Panc1 (cell line): ENCODE results near the gene NIPBL. TPM values are rescaled to one million over a fixed set of nuclear protein-coding genes. Genes with fewer than 3 reads are reported as not detected.

ENCODE experiments used
- ATAC-seq: fragments of 200-7000 bp; cut with Tn5 transposase; 2 replicates; pipeline ENCODE4 v1.9.1; 2020; ENCODE audit warnings: mild to moderate bottlenecking, moderate library complexity
- BruUV-seq: library from RNA; stranded (reverse); fragments of 400-500 nt; replicated peaks from 2 replicates; lab custom pipeline; 2021; lab: Mats Ljungman, UMichigan
- CTCF ChIA-PET: fragments of 300-600 bp; sonication (Branson Sonifier 250); formaldehyde crosslinking; loops from one replicate; lab custom pipeline; 2022; ENCODE audit warnings: antibody characterized with exemption; lab: Charles Lee
- POLR2A ChIA-PET: fragments of 300-600 bp; sonication (Branson Sonifier 250); formaldehyde crosslinking; loops from one replicate; lab custom pipeline; 2022; ENCODE audit warnings: antibody characterized with exemption; lab: Charles Lee
- DNase-seq: peaks from one replicate; pipeline ENCODE4 v3.0.0-alpha.2; 2010; ENCODE audit warnings: low read depth, low spot score
- H3K27ac ChIP-seq: 2 replicates; pipeline ENCODE4 v1.5.1; 2011; ENCODE audit warnings: mild to moderate bottlenecking, low read length, inconsistent platforms
- H3K27me3 ChIP-seq: fragments of 200-500 bp; sonication (Bioruptor generic); 2 replicates; pipeline ENCODE4 v1.6.0; 2014; ENCODE audit warnings: low read length, inconsistent platforms; ENCODE audit not compliant: control insufficient read depth, insufficient read depth
- H3K36me3 ChIP-seq: fragments of 200-500 bp; sonication (Bioruptor generic); 2 replicates; pipeline ENCODE4 v1.5.1; 2014; ENCODE audit warnings: inconsistent platforms, mild to moderate bottlenecking, low read length, moderate library complexity; ENCODE audit not compliant: control insufficient read depth, insufficient read depth
- H3K4me1 ChIP-seq: 2 replicates; pipeline ENCODE4 v1.5.1; 2011; ENCODE audit warnings: inconsistent platforms, mild to moderate bottlenecking, low read length, moderate library complexity; ENCODE audit not compliant: control insufficient read depth, insufficient read depth
- H3K4me3 ChIP-seq, 2 experiments: 2 replicates each; pipeline ENCODE4 v1.5.1; 2011 to 2012; ENCODE audit warnings: low read depth in 2 of 2, low read length in 2 of 2, mild to moderate bottlenecking in 2 of 2, inconsistent platforms in 1 of 2, moderate library complexity in 1 of 2
- H3K9me3 ChIP-seq: fragments of 200-500 bp; sonication (Bioruptor generic); 2 replicates; pipeline ENCODE4 v1.5.1; 2014; ENCODE audit warnings: low read depth, mild to moderate bottlenecking, inconsistent platforms, low read length, moderate library complexity; ENCODE audit not compliant: control insufficient read depth, insufficient read depth
- POLR2AphosphoS5 ChIP-seq: IDR thresholded peaks from 2 replicates; pipeline ENCODE4 v1.6.1; 2012; ENCODE audit warnings: mild to moderate bottlenecking, low read depth, low read length, moderate library complexity
- SIN3A ChIP-seq: IDR thresholded peaks from 2 replicates; pipeline ENCODE4 v1.6.1; 2012; ENCODE audit warnings: low read depth, mild to moderate bottlenecking, low read length, moderate library complexity, borderline replicate concordance; ENCODE audit not compliant: insufficient read depth
- TCF7L2 ChIP-seq: IDR thresholded peaks from 2 replicates; pipeline ENCODE4 v1.6.1; 2011; ENCODE audit warnings: mild to moderate bottlenecking, low read depth, low read length, inconsistent platforms
- in situ Hi-C: cut with HindIII; loops from 2 replicates; pipeline ENCODE4 v1.10.0; 2016; ENCODE audit warnings: low sequenced_read_pairs, low pct_unique_long_range_greater_than_20kb
- intact Hi-C: fragments of 100-400 bp; cut with micrococcal nuclease; formaldehyde crosslinking; loops from one replicate; pipeline ENCODE4 v1.10.0; 2022; ENCODE audit not compliant: unreplicated experiment
- total RNA-seq: library from RNA; stranded (reverse); gene quantifications from one replicate; pipeline ENCODE4 v1.2.1, GENCODE V29; 2021; ENCODE audit not compliant: unreplicated experiment
- TF ChIP-seq, protein P1 (sequence below), 2 experiments: IDR thresholded peaks; 2 replicates each; pipeline ENCODE4 v1.6.1; 2011 to 2012; ENCODE audit warnings: low read depth in 2 of 2, control low read depth in 1 of 2, low read length in 1 of 2, mild to moderate bottlenecking in 1 of 2, moderate library complexity in 1 of 2; ENCODE audit not compliant: insufficient read depth in 1 of 2
- TF ChIP-seq, protein P2 (sequence below): fragments of 450-650 bp; IDR thresholded peaks from 2 replicates; pipeline ENCODE4 v1.5.1; 2017; ENCODE audit warnings: mild to moderate bottlenecking

The NIPBL gene
- total RNA-seq, 1 experiment from 2014 or later, result 41.6 TPM

DNA sequence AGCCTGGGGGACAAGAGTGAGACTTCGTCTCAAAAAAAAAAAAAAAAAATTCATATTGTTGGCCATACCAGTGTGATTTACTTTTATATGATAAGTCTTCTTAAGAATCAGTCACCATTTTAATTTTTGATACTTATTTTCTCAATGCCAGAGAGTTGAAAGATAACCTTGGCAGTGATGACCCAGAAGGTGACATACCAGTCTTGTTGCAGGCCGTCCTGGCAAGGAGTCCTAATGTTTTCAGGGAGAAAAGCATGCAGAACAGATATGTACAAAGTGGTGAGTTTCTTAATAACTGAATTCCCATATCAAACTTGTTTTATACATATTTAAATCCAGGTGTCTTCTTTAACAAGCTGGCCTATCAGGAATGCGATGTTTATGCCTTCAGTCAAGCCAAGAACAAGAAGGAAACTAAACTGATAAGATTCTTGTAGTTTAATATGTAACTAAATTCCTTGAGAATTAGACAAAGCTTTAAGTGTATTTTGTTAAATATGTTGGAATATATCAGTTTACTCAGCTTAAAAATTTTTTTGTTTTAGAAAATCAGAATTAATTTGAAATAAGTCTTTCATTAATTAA, 81.5 kb downstream of the NIPBL start:
- no peak overlapping the region for H3K27ac ChIP-seq
- H3K4me1 ChIP-seq, result no peaks in the 10 kb centered on the region
- ATAC-seq (no peak), DNase-seq (no peak)
- H3K4me3 ChIP-seq, result no peak overlapping the region
- H3K9me3 ChIP-seq, result no peaks in the 10 kb centered on the region
- intact Hi-C loops, result no loop called here
- ChIA-PET CTCF (no interaction called here), POLR2A (no interaction called here)
- no peak for TF ChIP-seq POLR2AphosphoS5
- TF ChIP-seq SIN3A, result no peak
- TF ChIP-seq, protein P1, sequence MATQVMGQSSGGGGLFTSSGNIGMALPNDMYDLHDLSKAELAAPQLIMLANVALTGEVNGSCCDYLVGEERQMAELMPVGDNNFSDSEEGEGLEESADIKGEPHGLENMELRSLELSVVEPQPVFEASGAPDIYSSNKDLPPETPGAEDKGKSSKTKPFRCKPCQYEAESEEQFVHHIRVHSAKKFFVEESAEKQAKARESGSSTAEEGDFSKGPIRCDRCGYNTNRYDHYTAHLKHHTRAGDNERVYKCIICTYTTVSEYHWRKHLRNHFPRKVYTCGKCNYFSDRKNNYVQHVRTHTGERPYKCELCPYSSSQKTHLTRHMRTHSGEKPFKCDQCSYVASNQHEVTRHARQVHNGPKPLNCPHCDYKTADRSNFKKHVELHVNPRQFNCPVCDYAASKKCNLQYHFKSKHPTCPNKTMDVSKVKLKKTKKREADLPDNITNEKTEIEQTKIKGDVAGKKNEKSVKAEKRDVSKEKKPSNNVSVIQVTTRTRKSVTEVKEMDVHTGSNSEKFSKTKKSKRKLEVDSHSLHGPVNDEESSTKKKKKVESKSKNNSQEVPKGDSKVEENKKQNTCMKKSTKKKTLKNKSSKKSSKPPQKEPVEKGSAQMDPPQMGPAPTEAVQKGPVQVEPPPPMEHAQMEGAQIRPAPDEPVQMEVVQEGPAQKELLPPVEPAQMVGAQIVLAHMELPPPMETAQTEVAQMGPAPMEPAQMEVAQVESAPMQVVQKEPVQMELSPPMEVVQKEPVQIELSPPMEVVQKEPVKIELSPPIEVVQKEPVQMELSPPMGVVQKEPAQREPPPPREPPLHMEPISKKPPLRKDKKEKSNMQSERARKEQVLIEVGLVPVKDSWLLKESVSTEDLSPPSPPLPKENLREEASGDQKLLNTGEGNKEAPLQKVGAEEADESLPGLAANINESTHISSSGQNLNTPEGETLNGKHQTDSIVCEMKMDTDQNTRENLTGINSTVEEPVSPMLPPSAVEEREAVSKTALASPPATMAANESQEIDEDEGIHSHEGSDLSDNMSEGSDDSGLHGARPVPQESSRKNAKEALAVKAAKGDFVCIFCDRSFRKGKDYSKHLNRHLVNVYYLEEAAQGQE (IDR thresholded peaks at IDR 0.05; ENCODE audit: insufficient read depth in 1 of 2, low read depth in 2 of 2, low read length in 1 of 2), result no peak
- TF ChIP-seq TCF7L2, result no peak
- no TSS peak for BruUV-seq
- in situ Hi-C loops, result no loop called here
- peaks cover 15% of the 10 kb centered on the region; the same call in 1 of the 2 replicates for H3K36me3 ChIP-seq
- no peaks in the 10 kb centered on the region for H3K27me3 ChIP-seq

DNA sequence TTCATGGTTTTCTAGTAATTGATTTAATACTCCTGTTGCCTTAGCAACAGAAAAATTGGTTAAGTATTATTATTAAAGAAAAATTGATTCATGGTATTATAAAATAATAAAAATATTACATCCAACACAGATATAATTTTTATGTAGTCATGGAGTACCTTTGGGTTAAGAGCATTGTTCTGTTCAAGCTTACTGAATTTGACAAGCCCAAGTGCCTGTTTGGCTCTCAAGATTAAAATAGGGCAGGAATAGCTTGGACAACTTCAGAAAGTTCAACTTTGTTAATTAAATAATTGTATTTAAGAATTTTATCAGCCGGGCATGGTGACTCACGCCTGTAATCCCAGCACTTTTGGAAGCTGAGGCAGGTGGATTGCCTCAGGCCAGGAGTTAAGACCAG, 82.0 kb downstream of the NIPBL start:
- intact Hi-C loops (no loop called here), in situ Hi-C loops (no loop called here)
- ATAC-seq, result no peak
- DNase-seq, result no peak
- no peak overlapping the region for H3K27ac ChIP-seq
- H3K36me3 ChIP-seq, result peaks cover 16% of the 10 kb centered on the region; the same call in 1 of the 2 replicates
- H3K4me3 ChIP-seq, result no peak overlapping the region
- ChIA-PET POLR2A (no interaction called here), CTCF (no interaction called here)
- no TSS peak for BruUV-seq
- no peaks in the 10 kb centered on the region for H3K27me3 ChIP-seq
- TF ChIP-seq, protein P1 (IDR thresholded peaks at IDR 0.05; ENCODE audit: insufficient read depth in 1 of 2, low read depth in 2 of 2, low read length in 1 of 2), result no peak
- TF ChIP-seq SIN3A (no peak), POLR2AphosphoS5 (no peak), TCF7L2 (no peak)
- TF ChIP-seq, protein P2, sequence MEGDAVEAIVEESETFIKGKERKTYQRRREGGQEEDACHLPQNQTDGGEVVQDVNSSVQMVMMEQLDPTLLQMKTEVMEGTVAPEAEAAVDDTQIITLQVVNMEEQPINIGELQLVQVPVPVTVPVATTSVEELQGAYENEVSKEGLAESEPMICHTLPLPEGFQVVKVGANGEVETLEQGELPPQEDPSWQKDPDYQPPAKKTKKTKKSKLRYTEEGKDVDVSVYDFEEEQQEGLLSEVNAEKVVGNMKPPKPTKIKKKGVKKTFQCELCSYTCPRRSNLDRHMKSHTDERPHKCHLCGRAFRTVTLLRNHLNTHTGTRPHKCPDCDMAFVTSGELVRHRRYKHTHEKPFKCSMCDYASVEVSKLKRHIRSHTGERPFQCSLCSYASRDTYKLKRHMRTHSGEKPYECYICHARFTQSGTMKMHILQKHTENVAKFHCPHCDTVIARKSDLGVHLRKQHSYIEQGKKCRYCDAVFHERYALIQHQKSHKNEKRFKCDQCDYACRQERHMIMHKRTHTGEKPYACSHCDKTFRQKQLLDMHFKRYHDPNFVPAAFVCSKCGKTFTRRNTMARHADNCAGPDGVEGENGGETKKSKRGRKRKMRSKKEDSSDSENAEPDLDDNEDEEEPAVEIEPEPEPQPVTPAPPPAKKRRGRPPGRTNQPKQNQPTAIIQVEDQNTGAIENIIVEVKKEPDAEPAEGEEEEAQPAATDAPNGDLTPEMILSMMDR, result no peak
- no peaks in the 10 kb centered on the region for H3K9me3 ChIP-seq
- no peaks in the 10 kb centered on the region for H3K4me1 ChIP-seq
